Neural progenitor cell (in vitro differentiated cells): ENCODE measurements around the gene CCSER1.

Source experiments
- EZH2 ChIP-seq: fragments of 200-600 bp; sonication (generic); IDR thresholded peaks from 2 replicates; pipeline ENCODE4 v1.6.1; 2017; ENCODE audit warnings: antibody characterized with exemption, mild to moderate bottlenecking, moderate library complexity
- EZH2phosphoT487 ChIP-seq: fragments of 200-600 bp; sonication (generic); IDR thresholded peaks from 2 replicates; pipeline ENCODE4 v1.6.1; 2017; ENCODE audit warnings: antibody characterized with exemption

DNA sequence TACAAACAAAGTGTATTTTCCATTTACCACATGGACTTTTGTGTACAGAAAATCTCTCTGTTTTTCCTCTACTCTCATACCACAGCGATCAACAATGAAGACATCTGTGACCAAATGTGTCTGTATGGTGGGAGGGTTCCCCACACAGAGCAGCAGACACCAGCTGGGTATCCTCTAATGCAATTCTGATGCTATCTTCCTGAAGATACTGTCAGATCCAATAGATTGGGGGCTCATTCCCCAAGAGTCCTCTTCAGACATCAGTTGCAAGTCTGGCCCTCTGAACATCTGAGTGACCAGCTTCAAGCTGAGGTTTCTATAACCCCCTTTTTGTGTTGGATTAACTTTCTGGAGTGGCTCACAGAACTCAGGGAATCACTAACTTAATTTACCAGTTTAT is 659.4 kb downstream of the CCSER1 start:
- no peak for TF ChIP-seq EZH2phosphoT487
- no peak for TF ChIP-seq EZH2
